ENCODE measurements around the gene ELL2. TPM values are rescaled to one million over a fixed set of nuclear protein-coding genes. Genes with fewer than 3 reads are reported as not detected.

The ELL2 gene
- total RNA-seq, 3 donors from 2014 or later (not counting 1 experiment from before 2014, with no cell fraction given) = 52.8 to 78.2 (median 69.4) TPM

GRCh38 chr5:95969651-95970358 lies 8.2 kb upstream of the ELL2 start:
- no peak overlapping the region for H3K27ac Mint-ChIP-seq
- Histone ChIP-seq H3K4me1 (ENCODE audit: control insufficient read depth, insufficient read depth, low read length) (peaks cover 3% of the 10 kb centered on the region), H3K9me3 (ENCODE audit: control insufficient read depth, insufficient read depth, low read length) (no peaks in the 10 kb centered on the region), H3K4me3 (ENCODE audit: low read length) (no peak overlapping the region), H3K36me3 (ENCODE audit: control insufficient read depth, insufficient read depth, low read length) (no peaks in the 10 kb centered on the region), H3K27ac (ENCODE audit: low read length) (no peak overlapping the region), H3K27me3 (ENCODE audit: control insufficient read depth, insufficient read depth, low read length) (no peaks in the 10 kb centered on the region)
- ATAC-seq (no peak), DNase-seq (no peak)
- TF ChIP-seq CTCF (IDR thresholded peaks at IDR 0.05) = no peak
- no peaks in the 10 kb centered on the region for H3K9me3 Mint-ChIP-seq
- H3K36me3 Mint-ChIP-seq = no peaks in the 10 kb centered on the region
- intact Hi-C loops (cut with micrococcal nuclease) = loop anchor here (5.0 kb wide), 1 partner anchor 972 kb away; no protein-coding TSS in a partner anchor
- H3K4me3 Mint-ChIP-seq = no peak overlapping the region
- H3K4me1 Mint-ChIP-seq = peaks cover 18 to 19% of the 10 kb centered on the region in 2 donors
- 94% methylated on average over 5 of the region's 5 CpGs for WGBS (ENCODE audit: insufficient coverage)
- H3K27me3 Mint-ChIP-seq (ENCODE audit: low read depth in 2 of 2) = peaks cover 0 to 6% of the 10 kb centered on the region in 2 donors

- Mint-ChIP-seq H3K27me3 (ENCODE audit: low read depth in 2 of 2) (peaks cover 0 to 6% of the 10 kb centered on the region in 2 donors), H3K4me3 (no peak overlapping the region), H3K27ac (no peak overlapping the region), H3K4me1 (peaks cover 10 to 11% of the 10 kb centered on the region in 2 donors), H3K36me3 (no peaks in the 10 kb centered on the region), H3K9me3 (no peaks in the 10 kb centered on the region)
- Histone ChIP-seq H3K4me1 (ENCODE audit: control insufficient read depth, insufficient read depth, low read length) (peaks cover 2% of the 10 kb centered on the region), H3K27me3 (ENCODE audit: control insufficient read depth, insufficient read depth, low read length) (no peaks in the 10 kb centered on the region), H3K27ac (ENCODE audit: low read length) (no peak overlapping the region), H3K4me3 (ENCODE audit: low read length) (no peak overlapping the region), H3K36me3 (ENCODE audit: control insufficient read depth, insufficient read depth, low read length) (no peaks in the 10 kb centered on the region), H3K9me3 (ENCODE audit: control insufficient read depth, insufficient read depth, low read length) (no peaks in the 10 kb centered on the region)
- 92% methylated on average over 5 of the region's 5 CpGs for WGBS (ENCODE audit: insufficient coverage)
- DNase-seq (no peak), ATAC-seq (no peak)
- no peak for TF ChIP-seq CTCF (IDR thresholded peaks at IDR 0.05)
- intact Hi-C loops (cut with micrococcal nuclease) = no loop called here
Measured at GRCh38 chr5:95969055-95969454, 7.4 kb upstream of the ELL2 start.

- Histone ChIP-seq H3K4me1 (ENCODE audit: control insufficient read depth, insufficient read depth, low read length) (peaks cover 5% of the 10 kb centered on the region), H3K27ac (ENCODE audit: low read length) (no peak overlapping the region), H3K27me3 (ENCODE audit: control insufficient read depth, insufficient read depth, low read length) (no peaks in the 10 kb centered on the region), H3K4me3 (ENCODE audit: low read length) (no peak overlapping the region), H3K9me3 (ENCODE audit: control insufficient read depth, insufficient read depth, low read length) (no peaks in the 10 kb centered on the region), H3K36me3 (ENCODE audit: control insufficient read depth, insufficient read depth, low read length) (no peaks in the 10 kb centered on the region)
- no peaks in the 10 kb centered on the region for H3K36me3 Mint-ChIP-seq
- intact Hi-C loops (cut with micrococcal nuclease) = no loop called here
- ATAC-seq (no peak), DNase-seq (no peak)
- no peak overlapping the region for H3K27ac Mint-ChIP-seq
- TF ChIP-seq CTCF (IDR thresholded peaks at IDR 0.05) = no peak
- H3K4me3 Mint-ChIP-seq = no peak overlapping the region
- no peaks in the 10 kb centered on the region for H3K9me3 Mint-ChIP-seq
- peaks cover 3 to 6% of the 10 kb centered on the region in 2 donors for H3K27me3 Mint-ChIP-seq (ENCODE audit: low read depth in 2 of 2)
- 100% methylated on average over 1 of the region's 1 CpG for WGBS (ENCODE audit: insufficient coverage)
- H3K4me1 Mint-ChIP-seq = peaks cover 4% of the 10 kb centered on the region in 2 donors
Measured at GRCh38 chr5:95967236-95967635, 5.6 kb upstream of the ELL2 start.

- ATAC-seq = no peak
Measured at GRCh38 chr5:95966005-95966404, 4.4 kb upstream of the ELL2 start.

More at GRCh38 chr5:95966005-95966404, 4.4 kb upstream of the ELL2 start:
- H3K4me1 Mint-ChIP-seq = peaks cover 11 to 12% of the 10 kb centered on the region in 2 donors
- H3K4me1 ChIP-seq (ENCODE audit: control insufficient read depth, insufficient read depth, low read length) = peaks cover 10% of the 10 kb centered on the region
- no peak overlapping the region for H3K27ac ChIP-seq (ENCODE audit: low read length)
- no peak for DNase-seq
- H3K36me3 ChIP-seq (ENCODE audit: control insufficient read depth, insufficient read depth, low read length) = no peaks in the 10 kb centered on the region
- intact Hi-C loops (cut with micrococcal nuclease) = no loop called here
- no peaks in the 10 kb centered on the region for H3K9me3 ChIP-seq (ENCODE audit: control insufficient read depth, insufficient read depth, low read length)
- H3K36me3 Mint-ChIP-seq = no peaks in the 10 kb centered on the region
- H3K4me3 ChIP-seq (ENCODE audit: low read length) = no peak overlapping the region
- WGBS (ENCODE audit: insufficient coverage) = 89% methylated on average over 1 of the region's 2 CpGs
- peaks cover 7% of the 10 kb centered on the region in 2 donors for H3K27me3 Mint-ChIP-seq (ENCODE audit: low read depth in 2 of 2)
- H3K9me3 Mint-ChIP-seq = no peaks in the 10 kb centered on the region
- no peaks in the 10 kb centered on the region for H3K27me3 ChIP-seq (ENCODE audit: control insufficient read depth, insufficient read depth, low read length)
- H3K4me3 Mint-ChIP-seq = no peak overlapping the region
- no peak for TF ChIP-seq CTCF (IDR thresholded peaks at IDR 0.05)
- H3K27ac Mint-ChIP-seq = no peak overlapping the region

All from natural killer cell (primary cell).